Ovary (tissue), 9 donors: Measurements from ENCODE around the gene LMX1B. TPM values are rescaled to one million over a fixed set of nuclear protein-coding genes. Genes with fewer than 3 reads are reported as not detected.

Experiments
- DNase-seq, 5 donors: peaks; one replicate each; pipeline ENCODE4 v3.0.0-alpha.2; 2019 to 2020
- H3K27ac ChIP-seq, 2 donors: fragments of 200-600 bp; one replicate each; pipeline versions ENCODE4 v1.5.1 to v1.8.0; 2019 to 2022
- H3K27me3 ChIP-seq: fragments of 200-600 bp; one replicate; pipeline ENCODE4 v1.8.0; 2022
- H3K36me3 ChIP-seq: fragments of 200-600 bp; sonication (generic); one replicate; pipeline ENCODE4 v1.5.1; 2019
- H3K4me1 ChIP-seq: one replicate; pipeline ENCODE4 v1.8.1; 2013; ENCODE audit warnings: mild to moderate bottlenecking, moderate library complexity; ENCODE audit not compliant: insufficient read depth
- H3K4me3 ChIP-seq: fragments of 200-600 bp; sonication (generic); one replicate; pipeline ENCODE4 v1.5.1; 2017
- H3K9me3 ChIP-seq, 2 donors: fragments of 200-600 bp in 1 of 2; sonication (generic) in 1 of 2; one replicate each; pipeline versions ENCODE4 v1.5.1 to v1.8.1; 2013 to 2019; ENCODE audit warnings: mild to moderate bottlenecking in 1 of 2, moderate library complexity in 1 of 2
- CTCF ChIP-seq, 3 donors: fragments of 450-650 bp in 2 of 3; fragments of 200-600 bp in 1 of 3; IDR thresholded peaks; one replicate each; pipeline versions ENCODE4 v1.5.1 to v1.8.0; 2016 to 2022; ENCODE audit warnings: antibody characterized with exemption in 3 of 3, mild to moderate bottlenecking in 1 of 3
- EP300 ChIP-seq: sonication (generic); formaldehyde crosslinking; IDR thresholded peaks from one replicate; pipeline ENCODE4 v1.6.1; 2017; ENCODE audit warnings: antibody characterized with exemption
- POLR2A ChIP-seq: fragments of 450-650 bp; IDR thresholded peaks from one replicate; pipeline ENCODE4 v1.6.1; 2017; ENCODE audit warnings: antibody characterized with exemption, mild to moderate bottlenecking, moderate library complexity
- WGBS, 3 donors: extraction: QIAGEN DNeasy Blood & Tissue Kit in 1 of 3; methylation state at CpG; one replicate each; pipeline versions ENCODE4 v1.1.5 to v1.1.7; 2013 to 2017; 5-methylcytosine and 5-hydroxymethylcytosine counted together
- intact Hi-C, 4 donors: fragments of 100-400 bp; cut with DNase I; formaldehyde crosslinking; loops; one replicate each; pipeline versions ENCODE4 v1.11.0 to v1.15.1; 2022 to 2023
- polyA plus RNA-seq, 2 donors: library from polyadenylated mRNA; stranded (reverse); fragments of 200-250 nt in 1 of 2; fragments of 350-450 nt in 1 of 2; fragmentation: Illumina TruSeq in 1 of 2; extraction: RNeasy Lipid Tissue Mini Kit (QIAGEN cat#74804) in 1 of 2; gene quantifications; one replicate each; pipeline ENCODE4 v1.2.3, GENCODE V29; 2013 to 2014
- total RNA-seq, 7 donors: library from RNA; depleted of rRNA in 2 of 7; stranded (reverse); fragments of >200 nt in 2 of 7; fragmentation: NEBNext Ultra II Directional in 3 of 7; extraction: Animal tissue kit (Norgen Biotek cat#: 25700) in 3 of 7; gene quantifications; one replicate each; pipeline versions ENCODE4 v1.1.0 to v1.2.4, GENCODE V29; 2016 to 2023
- donor health status: DM: no; HTN: no; CAD: no; lungs with moderate emphysema.
- donor health status: DM: no; HTN: no; CAD: no.
- donor health status: Bipolar disorder and iron deficiency.
- donor health status: DM: yes; HTN: yes; CAD: no.
- donor health status: DM: no; HTN: no; CAD: no.
- donor health status: DM: yes; HTN: yes; CAD: no.

LMX1B gene
- total and polyA plus RNA-seq, 9 donors = 0.08 to 0.20 TPM; not detected in 7

DNA sequence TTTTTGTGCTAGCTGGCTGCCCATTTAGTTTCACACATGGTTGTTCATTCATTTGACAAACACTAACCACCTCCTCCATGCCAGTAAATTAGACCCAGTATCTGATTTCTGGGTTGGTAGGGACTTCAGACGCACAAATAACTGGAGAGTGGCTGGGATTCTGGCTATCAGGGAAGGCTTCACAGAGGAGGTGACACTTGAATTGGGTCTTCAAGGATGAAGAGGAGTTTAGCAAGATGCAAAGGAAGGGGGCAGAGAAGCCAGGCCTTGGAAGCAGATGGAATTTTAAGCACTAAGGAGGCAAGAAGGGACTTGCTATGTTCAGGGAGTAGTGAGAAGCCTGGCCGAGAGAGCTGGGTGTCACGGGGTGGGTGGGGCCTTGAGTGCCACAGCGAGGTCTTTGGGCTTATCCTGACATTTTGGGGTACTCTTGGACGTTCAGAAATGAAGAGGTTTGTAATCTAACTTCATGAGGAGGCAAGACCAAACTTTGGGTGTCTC, 71.3 kb downstream of the LMX1B start:
- Histone ChIP-seq H3K27ac (no peak overlapping the region), H3K4me3 (no peak overlapping the region), H3K4me1 (peaks cover 5% of the 10 kb centered on the region), H3K9me3 (no peaks in the 10 kb centered on the region), H3K27me3 (no peaks in the 10 kb centered on the region), H3K36me3 (no peaks in the 10 kb centered on the region)
- intact Hi-C loops = no loop called here
- no peak for TF ChIP-seq CTCF (IDR thresholded peaks at IDR 0.05)
- TF ChIP-seq EP300 = no peak
- no peak for TF ChIP-seq POLR2A
- no peak for DNase-seq
- 86 to 88% (median 86%) methylated on average over 5 of the region's 5 CpGs for WGBS, 3 donors

- peak in 1 of 5 donors; percentile 9 for DNase-seq
- Histone ChIP-seq H3K9me3 (no peaks in the 10 kb centered on the region), H3K36me3 (no peaks in the 10 kb centered on the region), H3K4me1 (peaks cover 5% of the 10 kb centered on the region), H3K27ac (no peak overlapping the region), H3K4me3 (no peak overlapping the region), H3K27me3 (no peaks in the 10 kb centered on the region)
- intact Hi-C loops = no loop called here
- TF ChIP-seq CTCF (IDR thresholded peaks at IDR 0.05) = no peak
- TF ChIP-seq EP300 = no peak
- no peak for TF ChIP-seq POLR2A
- 86 to 93% (median 87%) methylated on average over 20 of the region's 20 CpGs for WGBS, 3 donors
Measured at GRCh38 chr9:126687930-126688461, 74.3 kb downstream of the LMX1B start.

- WGBS, 3 donors = 86 to 96% (median 94%) methylated on average over 3 of the region's 3 CpGs
- no peak for DNase-seq
- no peaks in the 10 kb centered on the region for H3K36me3 ChIP-seq
- H3K9me3 ChIP-seq = no peaks in the 10 kb centered on the region
- intact Hi-C loops = no loop called here
- no peak overlapping the region for H3K27ac ChIP-seq
- H3K4me1 ChIP-seq = peaks cover 1% of the 10 kb centered on the region
- no peak for TF ChIP-seq POLR2A
- TF ChIP-seq EP300 = no peak
- no peak for TF ChIP-seq CTCF (IDR thresholded peaks at IDR 0.05)
- H3K27me3 ChIP-seq = no peaks in the 10 kb centered on the region
- no peak overlapping the region for H3K4me3 ChIP-seq
Measured at GRCh38 chr9:126688617-126689016, 74.9 kb downstream of the LMX1B start.

DNA sequence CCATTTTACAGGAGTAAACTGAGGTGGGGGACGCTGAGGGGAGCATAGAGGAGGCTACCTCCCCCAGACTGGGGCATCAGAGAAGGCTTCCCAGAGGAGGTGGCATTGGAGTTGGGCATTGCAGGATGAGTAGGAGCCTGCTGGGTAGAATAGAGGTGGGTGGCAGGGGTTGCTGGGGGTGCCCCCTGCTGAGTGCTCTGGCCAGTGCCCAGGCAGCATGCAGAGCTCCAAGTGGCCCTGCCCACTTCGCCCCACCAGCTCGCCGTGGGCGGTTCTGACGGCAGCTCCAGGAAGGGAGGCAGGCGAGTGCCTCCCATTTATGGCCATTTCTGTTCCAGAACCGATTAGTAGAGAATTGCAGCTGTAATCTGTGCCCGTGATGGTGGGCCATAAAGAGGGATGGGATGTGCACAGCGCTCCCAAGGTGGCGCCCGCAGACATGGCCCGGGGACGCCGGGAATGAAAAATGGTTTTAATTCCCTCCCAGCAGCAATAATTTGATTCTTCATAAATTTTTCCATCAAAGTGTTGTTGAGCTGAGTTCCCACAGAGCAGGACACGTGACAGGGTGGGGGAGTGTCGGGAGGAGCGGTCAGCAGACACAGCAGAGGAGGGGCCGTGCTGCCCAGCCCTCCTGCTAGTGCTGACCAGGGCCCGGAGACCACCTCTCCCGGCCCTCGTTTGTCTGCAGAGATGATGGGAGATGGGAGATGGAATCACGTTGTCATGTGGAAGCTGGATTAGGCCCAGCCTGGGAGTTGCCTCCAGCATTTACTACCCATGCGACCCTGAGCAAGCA, 75.5 kb downstream of the LMX1B start:
- intact Hi-C loops = no loop called here
- Histone ChIP-seq H3K27ac (no peak overlapping the region), H3K36me3 (no peaks in the 10 kb centered on the region), H3K27me3 (no peaks in the 10 kb centered on the region), H3K4me3 (no peak overlapping the region), H3K9me3 (no peaks in the 10 kb centered on the region), H3K4me1 (no peaks in the 10 kb centered on the region)
- DNase-seq = peak in 1 of 5 donors; percentile 21
- 21 to 23% (median 23%) methylated on average over 24 of the region's 24 CpGs for WGBS, 3 donors
- TF ChIP-seq POLR2A (no peak), EP300 (no peak), CTCF (IDR thresholded peaks at IDR 0.05) (no peak)
